Measurements from ENCODE around the gene GNB4.

The GNB4 gene

GRCh38 chr3:179476215-179476614 lies 24.9 kb upstream of the GNB4 start:
- Histone ChIP-seq H3K9me3 (ENCODE audit: insufficient read depth, low read depth, low read length) (no peaks in the 10 kb centered on the region), H3K27me3 (ENCODE audit: insufficient read depth, low read length, poor library complexity, severe bottlenecking) (no peaks in the 10 kb centered on the region), H3K9ac (ENCODE audit: low read depth, low read length, poor library complexity, severe bottlenecking) (no peak overlapping the region), H4K20me1 (ENCODE audit: insufficient read depth, low read length, poor library complexity, severe bottlenecking) (no peaks in the 10 kb centered on the region), H3K79me2 (ENCODE audit: insufficient read depth, low read length) (no peaks in the 10 kb centered on the region), H3K4me2 (ENCODE audit: low read depth, low read length, poor library complexity, severe bottlenecking) (no peak overlapping the region), H3K9me2 (replicated peaks; ENCODE audit: low read depth, low read length) (no peaks in the 10 kb centered on the region), H3F3A (ENCODE audit: low read depth) (no peaks in the 10 kb centered on the region), H3K36me3 (ENCODE audit: insufficient read depth, low read length) (no peaks in the 10 kb centered on the region), H2AFZ (ENCODE audit: low read length) (no peak overlapping the region), H3K4me3 (ENCODE audit: low read length, poor library complexity, severe bottlenecking) (no peak overlapping the region), H3K4me1 (ENCODE audit: insufficient read depth, low read length, poor library complexity, severe bottlenecking) (no peaks in the 10 kb centered on the region)
- TF ChIP-seq, protein P1, sequence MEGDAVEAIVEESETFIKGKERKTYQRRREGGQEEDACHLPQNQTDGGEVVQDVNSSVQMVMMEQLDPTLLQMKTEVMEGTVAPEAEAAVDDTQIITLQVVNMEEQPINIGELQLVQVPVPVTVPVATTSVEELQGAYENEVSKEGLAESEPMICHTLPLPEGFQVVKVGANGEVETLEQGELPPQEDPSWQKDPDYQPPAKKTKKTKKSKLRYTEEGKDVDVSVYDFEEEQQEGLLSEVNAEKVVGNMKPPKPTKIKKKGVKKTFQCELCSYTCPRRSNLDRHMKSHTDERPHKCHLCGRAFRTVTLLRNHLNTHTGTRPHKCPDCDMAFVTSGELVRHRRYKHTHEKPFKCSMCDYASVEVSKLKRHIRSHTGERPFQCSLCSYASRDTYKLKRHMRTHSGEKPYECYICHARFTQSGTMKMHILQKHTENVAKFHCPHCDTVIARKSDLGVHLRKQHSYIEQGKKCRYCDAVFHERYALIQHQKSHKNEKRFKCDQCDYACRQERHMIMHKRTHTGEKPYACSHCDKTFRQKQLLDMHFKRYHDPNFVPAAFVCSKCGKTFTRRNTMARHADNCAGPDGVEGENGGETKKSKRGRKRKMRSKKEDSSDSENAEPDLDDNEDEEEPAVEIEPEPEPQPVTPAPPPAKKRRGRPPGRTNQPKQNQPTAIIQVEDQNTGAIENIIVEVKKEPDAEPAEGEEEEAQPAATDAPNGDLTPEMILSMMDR (conservative IDR thresholded peaks at IDR 0.05; ENCODE audit: low read length), result no peak
- no peak for TF ChIP-seq EZH2phosphoT487 (IDR thresholded peaks at IDR 0.05; ENCODE audit: borderline replicate concordance)

DNA sequence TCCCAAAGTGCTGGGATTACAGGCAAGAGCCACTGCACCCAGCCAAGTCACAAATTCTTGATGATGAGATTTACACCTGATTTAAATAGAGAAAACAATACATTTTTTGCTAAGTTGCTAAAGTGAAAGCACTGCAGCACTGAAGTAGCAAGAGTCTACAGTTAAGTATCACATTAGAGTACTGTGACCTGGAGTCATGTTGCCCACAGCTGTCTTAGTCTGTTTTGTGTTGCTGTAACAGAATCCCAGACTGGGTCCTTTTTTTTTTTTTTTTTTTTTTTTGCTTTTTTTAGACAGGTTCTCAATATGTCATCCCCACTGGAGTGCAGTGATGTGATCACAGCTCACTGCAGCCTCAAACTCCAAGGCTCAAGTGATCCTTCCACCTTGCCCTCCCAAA lies 23.2 kb upstream of the GNB4 start:
- TF ChIP-seq EZH2phosphoT487 (IDR thresholded peaks at IDR 0.05; ENCODE audit: borderline replicate concordance), result no peak
- TF ChIP-seq, protein P1 (conservative IDR thresholded peaks at IDR 0.05; ENCODE audit: low read length), result no peak
- H2AFZ ChIP-seq (ENCODE audit: low read length), result no peak overlapping the region
- no peak overlapping the region for H3K9ac ChIP-seq (ENCODE audit: low read depth, low read length, poor library complexity, severe bottlenecking)

DNA sequence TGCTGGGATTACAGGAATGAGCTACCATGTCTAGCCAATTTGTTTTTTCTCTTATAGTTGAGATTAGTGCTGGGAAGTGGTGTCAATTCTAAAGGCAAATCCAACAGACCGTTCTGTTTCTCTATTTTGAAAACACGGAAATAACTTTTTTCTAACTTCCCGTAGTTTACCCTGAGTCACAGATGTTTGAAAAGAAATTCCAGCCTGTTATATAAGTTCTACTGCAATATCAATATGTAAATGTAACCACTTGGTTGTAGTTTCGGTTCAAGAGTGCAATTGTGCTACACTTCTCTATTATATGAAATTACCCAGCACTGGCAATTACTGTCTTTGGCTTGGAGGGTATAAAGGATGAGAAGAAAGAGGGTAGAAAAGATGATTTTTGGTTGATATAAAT lies 22.3 kb upstream of the GNB4 start:
- Histone ChIP-seq H3F3A (ENCODE audit: low read depth) (no peaks in the 10 kb centered on the region), H3K4me2 (ENCODE audit: low read depth, low read length, poor library complexity, severe bottlenecking) (no peak overlapping the region), H3K9me3 (ENCODE audit: insufficient read depth, low read depth, low read length) (no peaks in the 10 kb centered on the region), H3K36me3 (ENCODE audit: insufficient read depth, low read length) (no peaks in the 10 kb centered on the region), H4K20me1 (ENCODE audit: insufficient read depth, low read length, poor library complexity, severe bottlenecking) (no peaks in the 10 kb centered on the region), H3K79me2 (ENCODE audit: insufficient read depth, low read length) (no peaks in the 10 kb centered on the region), H3K27me3 (ENCODE audit: insufficient read depth, low read length, poor library complexity, severe bottlenecking) (no peaks in the 10 kb centered on the region), H2AFZ (ENCODE audit: low read length) (no peak overlapping the region), H3K9ac (ENCODE audit: low read depth, low read length, poor library complexity, severe bottlenecking) (no peak overlapping the region), H3K9me2 (replicated peaks; ENCODE audit: low read depth, low read length) (no peaks in the 10 kb centered on the region), H3K4me1 (ENCODE audit: insufficient read depth, low read length, poor library complexity, severe bottlenecking) (no peaks in the 10 kb centered on the region), H3K4me3 (ENCODE audit: low read length, poor library complexity, severe bottlenecking) (no peak overlapping the region)
- TF ChIP-seq EZH2phosphoT487 (IDR thresholded peaks at IDR 0.05; ENCODE audit: borderline replicate concordance), result no peak
- TF ChIP-seq, protein P1 (conservative IDR thresholded peaks at IDR 0.05; ENCODE audit: low read length), result no peak

More for the DNA sequence above, 23.2 kb upstream of the GNB4 start:
- H3K27me3 ChIP-seq (ENCODE audit: insufficient read depth, low read length, poor library complexity, severe bottlenecking), result no peaks in the 10 kb centered on the region
- no peaks in the 10 kb centered on the region for H3K9me2 ChIP-seq (replicated peaks; ENCODE audit: low read depth, low read length)
- H3K4me2 ChIP-seq (ENCODE audit: low read depth, low read length, poor library complexity, severe bottlenecking), result no peak overlapping the region
- H3K36me3 ChIP-seq (ENCODE audit: insufficient read depth, low read length), result no peaks in the 10 kb centered on the region
- no peaks in the 10 kb centered on the region for H3K9me3 ChIP-seq (ENCODE audit: insufficient read depth, low read depth, low read length)
- no peaks in the 10 kb centered on the region for H4K20me1 ChIP-seq (ENCODE audit: insufficient read depth, low read length, poor library complexity, severe bottlenecking)
- H3K4me3 ChIP-seq (ENCODE audit: low read length, poor library complexity, severe bottlenecking), result no peak overlapping the region
- no peaks in the 10 kb centered on the region for H3K4me1 ChIP-seq (ENCODE audit: insufficient read depth, low read length, poor library complexity, severe bottlenecking)
- no peaks in the 10 kb centered on the region for H3K79me2 ChIP-seq (ENCODE audit: insufficient read depth, low read length)
- H3F3A ChIP-seq (ENCODE audit: low read depth), result no peaks in the 10 kb centered on the region

Measured in Loucy (cell line).